ENCODE results near the gene F7.

Gene F7

GRCh38 chr13:113117335-113117872, 11.8 kb downstream of the F7 start:
- no peak for DNase-seq
- Histone ChIP-seq H3K4me3 (ENCODE audit: low read depth, low read length) (no peak overlapping the region), H3K36me3 (replicated peaks) (no peaks in the 10 kb centered on the region), H3K27me3 (replicated peaks) (no peaks in the 10 kb centered on the region), H3K27ac (no peak overlapping the region)
- in situ Hi-C loops (cut with HindIII; ENCODE audit: low pct_ligation_motif_present, low sequenced_read_pairs): no loop called here
- TF ChIP-seq CTCF (IDR thresholded peaks at IDR 0.05; ENCODE audit: low read depth, low read length, missing control alignments): no peak

GRCh38 chr13:113117911-113118260, 12.3 kb downstream of the F7 start:
- TF ChIP-seq CTCF (IDR thresholded peaks at IDR 0.05; ENCODE audit: low read depth, low read length, missing control alignments): no peak
- in situ Hi-C loops (cut with HindIII; ENCODE audit: low pct_ligation_motif_present, low sequenced_read_pairs): no loop called here
- no peaks in the 10 kb centered on the region for H3K36me3 ChIP-seq (replicated peaks)
- H3K27me3 ChIP-seq (replicated peaks): no peaks in the 10 kb centered on the region
- DNase-seq: no peak
- no peak overlapping the region for H3K4me3 ChIP-seq (ENCODE audit: low read depth, low read length)
- H3K27ac ChIP-seq: no peak overlapping the region

GRCh38 chr13:113118261-113119021, 12.8 kb downstream of the F7 start:
- no peak for DNase-seq
- Histone ChIP-seq H3K27me3 (replicated peaks) (no peaks in the 10 kb centered on the region), H3K36me3 (replicated peaks) (no peaks in the 10 kb centered on the region), H3K27ac (no peak overlapping the region), H3K4me3 (ENCODE audit: low read depth, low read length) (no peak overlapping the region)
- no peak for TF ChIP-seq CTCF (IDR thresholded peaks at IDR 0.05; ENCODE audit: low read depth, low read length, missing control alignments)
- in situ Hi-C loops (cut with HindIII; ENCODE audit: low pct_ligation_motif_present, low sequenced_read_pairs): no loop called here

- no peak overlapping the region for H3K27ac ChIP-seq
- no peak overlapping the region for H3K4me3 ChIP-seq (ENCODE audit: low read depth, low read length)
- H3K36me3 ChIP-seq (replicated peaks): no peaks in the 10 kb centered on the region
- in situ Hi-C loops (cut with HindIII; ENCODE audit: low pct_ligation_motif_present, low sequenced_read_pairs): no loop called here
- H3K27me3 ChIP-seq (replicated peaks): no peaks in the 10 kb centered on the region
- no peak for DNase-seq
- TF ChIP-seq CTCF (IDR thresholded peaks at IDR 0.05; ENCODE audit: low read depth, low read length, missing control alignments): no peak
Observed at GRCh38 chr13:113119166-113119821, 13.7 kb downstream of the F7 start.

- Histone ChIP-seq H3K4me3 (ENCODE audit: low read depth, low read length) (no peak overlapping the region), H3K27me3 (replicated peaks) (no peaks in the 10 kb centered on the region), H3K36me3 (replicated peaks) (no peaks in the 10 kb centered on the region), H3K27ac (no peak overlapping the region)
- TF ChIP-seq CTCF (IDR thresholded peaks at IDR 0.05; ENCODE audit: low read depth, low read length, missing control alignments): no peak
- DNase-seq: no peak
- in situ Hi-C loops (cut with HindIII; ENCODE audit: low pct_ligation_motif_present, low sequenced_read_pairs): no loop called here
Observed at GRCh38 chr13:113119822-113120189, 14.2 kb downstream of the F7 start.

Data from brain microvascular endothelial cell (primary cell).